ENCODE results near the gene FKBP10.

- TF ChIP-seq, protein P1, sequence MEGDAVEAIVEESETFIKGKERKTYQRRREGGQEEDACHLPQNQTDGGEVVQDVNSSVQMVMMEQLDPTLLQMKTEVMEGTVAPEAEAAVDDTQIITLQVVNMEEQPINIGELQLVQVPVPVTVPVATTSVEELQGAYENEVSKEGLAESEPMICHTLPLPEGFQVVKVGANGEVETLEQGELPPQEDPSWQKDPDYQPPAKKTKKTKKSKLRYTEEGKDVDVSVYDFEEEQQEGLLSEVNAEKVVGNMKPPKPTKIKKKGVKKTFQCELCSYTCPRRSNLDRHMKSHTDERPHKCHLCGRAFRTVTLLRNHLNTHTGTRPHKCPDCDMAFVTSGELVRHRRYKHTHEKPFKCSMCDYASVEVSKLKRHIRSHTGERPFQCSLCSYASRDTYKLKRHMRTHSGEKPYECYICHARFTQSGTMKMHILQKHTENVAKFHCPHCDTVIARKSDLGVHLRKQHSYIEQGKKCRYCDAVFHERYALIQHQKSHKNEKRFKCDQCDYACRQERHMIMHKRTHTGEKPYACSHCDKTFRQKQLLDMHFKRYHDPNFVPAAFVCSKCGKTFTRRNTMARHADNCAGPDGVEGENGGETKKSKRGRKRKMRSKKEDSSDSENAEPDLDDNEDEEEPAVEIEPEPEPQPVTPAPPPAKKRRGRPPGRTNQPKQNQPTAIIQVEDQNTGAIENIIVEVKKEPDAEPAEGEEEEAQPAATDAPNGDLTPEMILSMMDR (IDR thresholded peaks at IDR 0.05; ENCODE audit: extremely low read depth in 1 of 2, insufficient read depth in 1 of 2, low read depth in 1 of 2, low read length in 2 of 2) = no peak
- TF ChIP-seq POLR2A (IDR thresholded peaks at IDR 0.05; ENCODE audit: low read depth, low read length) (no peak), POLR2AphosphoS5 (IDR thresholded peaks at IDR 0.05; ENCODE audit: insufficient read depth, low read depth, low read length) (no peak), MYC (IDR thresholded peaks at IDR 0.05; ENCODE audit: low read depth, low read length) (no peak), EZH2 (IDR thresholded peaks at IDR 0.05; ENCODE audit: borderline replicate concordance, low read depth, low read length, severe bottlenecking) (no peak), FOS (IDR thresholded peaks at IDR 0.05; ENCODE audit: borderline replicate concordance, insufficient read depth, low read length) (no peak)
These were observed 37.2 kb upstream of the FKBP10 start for GRCh38 chr17:41775394-41776226.
